ENCODE results near the gene TMC8. TPM values are rescaled to one million over a fixed set of nuclear protein-coding genes. Genes with fewer than 3 reads are reported as not detected.

TMC8 gene
- total RNA-seq, 1 experiment from 2014 or later, result 4.6 TPM

DNA sequence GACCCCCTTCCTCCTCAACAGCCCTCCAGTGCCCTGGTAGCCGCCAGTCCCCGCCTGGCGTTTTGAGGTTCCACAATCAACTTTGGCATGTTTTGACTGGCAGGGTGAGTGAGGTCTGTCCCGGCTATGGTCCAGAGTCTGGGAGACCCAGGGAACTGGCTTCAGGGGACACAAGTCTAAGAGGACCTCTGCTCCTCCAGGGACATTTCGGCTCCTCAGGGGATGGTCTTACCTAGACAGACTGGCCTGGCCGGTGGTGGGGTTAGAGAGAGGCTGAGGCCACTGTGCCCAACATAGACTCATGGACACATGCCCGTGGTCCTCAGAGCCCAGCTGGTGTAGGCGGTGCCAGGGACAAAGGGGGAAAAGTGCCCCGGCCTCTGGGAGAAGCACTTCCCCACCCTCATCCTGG lies 2.2 kb downstream of the TMC8 start:
- peaks cover 3% of the 10 kb centered on the region for H3F3A ChIP-seq (ENCODE audit: low read length, unreplicated experiment)
- DNase-seq (no peak), ATAC-seq (no peak)
- H3K9me3 ChIP-seq (ENCODE audit: low read length), result no peaks in the 10 kb centered on the region
- no peak overlapping the region for H3K27ac ChIP-seq (ENCODE audit: low read length)
- H3K4me2 ChIP-seq (ENCODE audit: low read length), result peak overlapping the region; percentile 82
- no peaks in the 10 kb centered on the region for H3K36me3 ChIP-seq (ENCODE audit: low read depth, low read length)
- H4K20me1 ChIP-seq (ENCODE audit: low read length), result no peaks in the 10 kb centered on the region
- peaks cover 17% of the 10 kb centered on the region for H3K4me1 ChIP-seq (ENCODE audit: insufficient read depth, low read length)
- H2AFZ ChIP-seq (ENCODE audit: low read length), result no peak overlapping the region
- no peak overlapping the region for H3K4me3 ChIP-seq (ENCODE audit: low read length)
- TF ChIP-seq EZH2phosphoT487 (IDR thresholded peaks at IDR 0.05; ENCODE audit: borderline replicate concordance, low read length) (no peak), EZH2 (IDR thresholded peaks at IDR 0.05; ENCODE audit: low read length, unreplicated experiment) (no peak)
- TF ChIP-seq, protein P1, sequence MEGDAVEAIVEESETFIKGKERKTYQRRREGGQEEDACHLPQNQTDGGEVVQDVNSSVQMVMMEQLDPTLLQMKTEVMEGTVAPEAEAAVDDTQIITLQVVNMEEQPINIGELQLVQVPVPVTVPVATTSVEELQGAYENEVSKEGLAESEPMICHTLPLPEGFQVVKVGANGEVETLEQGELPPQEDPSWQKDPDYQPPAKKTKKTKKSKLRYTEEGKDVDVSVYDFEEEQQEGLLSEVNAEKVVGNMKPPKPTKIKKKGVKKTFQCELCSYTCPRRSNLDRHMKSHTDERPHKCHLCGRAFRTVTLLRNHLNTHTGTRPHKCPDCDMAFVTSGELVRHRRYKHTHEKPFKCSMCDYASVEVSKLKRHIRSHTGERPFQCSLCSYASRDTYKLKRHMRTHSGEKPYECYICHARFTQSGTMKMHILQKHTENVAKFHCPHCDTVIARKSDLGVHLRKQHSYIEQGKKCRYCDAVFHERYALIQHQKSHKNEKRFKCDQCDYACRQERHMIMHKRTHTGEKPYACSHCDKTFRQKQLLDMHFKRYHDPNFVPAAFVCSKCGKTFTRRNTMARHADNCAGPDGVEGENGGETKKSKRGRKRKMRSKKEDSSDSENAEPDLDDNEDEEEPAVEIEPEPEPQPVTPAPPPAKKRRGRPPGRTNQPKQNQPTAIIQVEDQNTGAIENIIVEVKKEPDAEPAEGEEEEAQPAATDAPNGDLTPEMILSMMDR (conservative IDR thresholded peaks at IDR 0.05; ENCODE audit: low read depth, low read length), result no peak
- no peak overlapping the region for H3K9ac ChIP-seq (ENCODE audit: low read length)
- H3K27me3 ChIP-seq (ENCODE audit: low read length), result no peaks in the 10 kb centered on the region
- H3K79me2 ChIP-seq (ENCODE audit: low read length), result peaks cover 3% of the 10 kb centered on the region
- CTCF ChIA-PET, result no interaction called here
- intact Hi-C loops (cut with micrococcal nuclease), result no loop called here
- BruUV-seq (replicated peaks), result no TSS peak
- POLR2A ChIA-PET (ENCODE audit: unreplicated experiment), result no interaction called here
- no peaks in the 10 kb centered on the region for H3K9me2 ChIP-seq (replicated peaks; ENCODE audit: low read length)

DNA sequence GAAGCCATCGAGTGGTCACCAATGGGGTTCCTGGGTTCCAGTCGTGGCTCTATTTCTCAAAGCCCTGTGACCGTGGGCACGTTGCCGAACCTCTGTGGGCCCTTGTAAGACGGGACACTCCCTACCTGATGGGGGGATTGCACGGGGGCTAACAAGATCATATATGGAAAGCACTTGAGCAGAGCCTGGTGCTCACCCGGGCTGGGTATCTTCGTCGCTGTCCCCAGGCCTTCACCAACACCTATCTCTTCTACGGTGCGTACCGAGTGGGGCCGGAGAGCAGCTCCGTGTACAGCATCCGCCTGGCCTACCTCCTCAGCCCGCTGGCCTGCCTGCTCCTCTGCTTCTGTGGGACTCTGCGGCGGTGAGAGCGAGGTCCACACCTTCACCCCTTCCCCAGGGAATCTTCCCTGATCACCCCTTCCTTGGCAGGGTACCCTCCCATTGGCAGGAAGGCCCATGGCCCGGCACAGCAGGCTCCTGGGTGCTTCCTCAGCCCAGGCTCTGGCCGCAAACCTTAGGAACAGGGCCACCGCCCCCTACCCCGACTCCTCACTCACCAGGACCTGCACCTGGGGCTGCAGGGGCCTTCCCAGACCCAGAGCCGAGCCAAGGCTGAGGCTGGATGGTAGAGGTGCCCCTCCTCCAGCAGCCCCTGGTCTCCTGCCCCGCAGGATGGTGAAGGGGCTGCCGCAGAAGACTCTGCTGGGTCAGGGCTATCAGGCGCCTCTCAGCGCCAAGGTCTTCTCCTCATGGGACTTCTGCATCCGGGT lies 2.8 kb downstream of the TMC8 start:
- ATAC-seq (no peak), DNase-seq (no peak)
- Histone ChIP-seq H3K9me2 (replicated peaks; ENCODE audit: low read length) (no peaks in the 10 kb centered on the region), H3K9me3 (ENCODE audit: low read length) (no peaks in the 10 kb centered on the region), H3K4me3 (ENCODE audit: low read length) (no peak overlapping the region), H3K79me2 (ENCODE audit: low read length) (no peaks in the 10 kb centered on the region), H3K4me1 (ENCODE audit: insufficient read depth, low read length) (peaks cover 17% of the 10 kb centered on the region), H3K4me2 (ENCODE audit: low read length) (no peak overlapping the region), H2AFZ (ENCODE audit: low read length) (no peak overlapping the region), H3K36me3 (ENCODE audit: low read depth, low read length) (no peaks in the 10 kb centered on the region), H3K27ac (ENCODE audit: low read length) (no peak overlapping the region), H3K27me3 (ENCODE audit: low read length) (no peaks in the 10 kb centered on the region), H3F3A (ENCODE audit: low read length, unreplicated experiment) (peaks cover 3% of the 10 kb centered on the region), H4K20me1 (ENCODE audit: low read length) (no peaks in the 10 kb centered on the region), H3K9ac (ENCODE audit: low read length) (no peak overlapping the region)
- intact Hi-C loops (cut with micrococcal nuclease), result no loop called here
- BruUV-seq (replicated peaks), result no TSS peak
- TF ChIP-seq, protein P1 (conservative IDR thresholded peaks at IDR 0.05; ENCODE audit: low read depth, low read length), result no peak
- TF ChIP-seq EZH2 (IDR thresholded peaks at IDR 0.05; ENCODE audit: low read length, unreplicated experiment), result no peak
- TF ChIP-seq EZH2phosphoT487 (IDR thresholded peaks at IDR 0.05; ENCODE audit: borderline replicate concordance, low read length), result no peak
- CTCF ChIA-PET, result no interaction called here
- POLR2A ChIA-PET (ENCODE audit: unreplicated experiment), result no interaction called here

Measured in PC-3 (cell line).